HG02798 (cell line): ENCODE results near the gene TBC1D4.
A peak's percentile ranks its signal among the peaks of the same experiment; 100 is the strongest.

Source experiments
- ATAC-seq: cut with Tn5 transposase; IDR thresholded peaks from one replicate; pipeline ENCODE4 v1.9.1; 2021; ENCODE audit warnings: mild to moderate bottlenecking; ENCODE audit not compliant: unreplicated experiment, poor library complexity

The TBC1D4 gene

DNA sequence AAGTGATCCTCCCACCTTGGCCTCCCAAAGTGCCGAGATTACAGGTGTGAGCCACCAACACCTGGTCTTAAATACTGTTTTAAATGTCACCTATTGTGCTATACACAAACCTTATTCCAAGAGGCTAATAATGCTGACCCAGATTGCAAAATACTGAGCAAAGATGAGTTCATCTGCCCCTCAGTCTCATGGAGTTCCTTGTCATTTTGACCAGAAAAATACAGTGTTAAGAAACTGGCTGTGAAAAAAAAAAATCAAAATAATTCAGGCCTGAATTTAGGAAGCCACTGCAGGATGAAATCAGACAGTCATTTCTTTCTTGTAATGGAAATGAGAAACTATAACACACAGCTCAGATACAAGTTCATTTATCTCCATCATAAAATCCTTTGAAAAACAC is 59.9 kb downstream of the TBC1D4 start:
- no peak for ATAC-seq

DNA sequence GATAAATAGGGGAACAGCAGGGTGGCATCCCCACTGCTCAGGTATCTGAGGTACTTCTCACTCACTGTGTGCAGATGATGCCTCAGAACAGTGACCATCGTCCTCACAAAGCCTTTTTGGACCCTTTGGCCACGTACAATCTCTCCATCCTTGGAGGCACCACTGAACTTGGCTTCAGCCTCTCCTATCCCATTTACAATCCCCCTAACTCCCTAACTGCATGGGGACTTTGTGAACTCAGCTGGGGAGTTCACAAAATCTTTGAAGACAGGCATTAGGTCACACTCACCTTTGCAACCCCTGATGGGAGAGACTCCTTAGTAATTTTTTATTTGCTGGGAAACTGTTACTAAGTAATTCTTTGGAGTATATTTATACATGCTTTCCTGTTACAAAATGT is 60.8 kb downstream of the TBC1D4 start:
- no peak for ATAC-seq

DNA sequence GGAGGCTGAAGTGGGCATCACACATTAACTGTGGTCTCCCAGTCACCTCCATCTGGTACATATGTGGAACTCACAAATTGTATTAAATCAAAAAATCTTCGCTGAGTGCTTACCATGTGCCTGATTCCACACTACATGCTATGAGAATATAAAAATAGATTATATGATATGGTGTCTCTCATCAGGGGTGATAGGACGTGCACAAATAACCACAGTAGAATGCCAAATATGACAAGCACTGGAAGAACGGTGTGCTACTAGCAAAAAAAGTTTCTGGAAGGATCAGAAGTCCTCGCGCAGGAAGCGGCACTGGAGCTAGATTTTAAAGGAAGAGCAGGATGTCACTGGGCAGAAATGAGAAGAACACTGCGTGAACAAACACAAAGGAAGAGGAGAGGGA is 62.3 kb downstream of the TBC1D4 start:
- no peak for ATAC-seq

DNA sequence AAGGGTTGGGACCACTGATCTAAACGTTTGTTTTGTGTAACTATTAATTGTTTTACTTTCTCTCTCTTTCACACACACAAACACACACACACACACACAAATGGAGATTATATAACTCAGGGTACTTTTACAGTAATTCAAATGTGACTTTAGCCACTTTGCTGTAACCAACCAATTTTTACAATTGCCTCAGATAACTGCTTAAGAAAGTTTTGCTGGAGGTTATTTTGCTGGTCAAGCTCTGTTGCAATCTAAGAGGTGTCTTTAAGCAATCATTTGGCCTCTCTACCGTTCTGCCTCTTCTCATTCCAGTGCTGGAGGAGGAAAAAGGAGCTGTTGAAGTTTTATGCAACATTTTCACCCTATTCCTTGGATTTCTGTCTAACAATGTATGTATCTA is 63.0 kb downstream of the TBC1D4 start:
- no peak for ATAC-seq

DNA sequence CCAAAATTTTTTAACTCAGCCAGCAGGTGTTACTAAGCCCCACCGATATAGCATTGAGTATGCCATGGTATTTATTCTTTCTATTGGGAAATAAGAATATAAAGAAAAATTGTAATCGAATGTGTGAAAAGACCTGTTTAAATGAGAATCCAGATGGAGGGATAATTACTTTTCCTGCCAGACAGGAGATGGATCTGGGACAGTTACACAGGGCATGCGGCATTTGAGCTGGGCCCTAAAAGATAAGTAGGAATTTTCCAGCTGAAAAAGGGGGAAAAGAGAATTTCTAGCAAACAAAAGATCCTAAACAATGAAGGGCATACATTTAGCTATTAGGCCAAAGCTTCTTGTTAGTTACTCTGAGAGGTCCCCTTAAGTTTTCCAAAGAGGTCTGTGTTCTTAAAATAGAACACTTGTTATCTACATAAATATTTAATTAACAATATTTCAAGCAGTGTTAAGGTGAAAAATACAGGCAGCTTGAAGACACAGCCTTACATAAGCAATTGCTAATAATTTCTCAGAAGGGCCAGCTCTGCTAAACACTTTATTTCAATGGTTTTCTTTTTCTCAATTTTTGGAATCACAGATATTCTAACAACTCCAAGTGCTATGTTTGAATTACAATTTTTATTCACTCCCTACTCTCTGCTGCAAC is 63.7 kb downstream of the TBC1D4 start:
- no peak for ATAC-seq

DNA sequence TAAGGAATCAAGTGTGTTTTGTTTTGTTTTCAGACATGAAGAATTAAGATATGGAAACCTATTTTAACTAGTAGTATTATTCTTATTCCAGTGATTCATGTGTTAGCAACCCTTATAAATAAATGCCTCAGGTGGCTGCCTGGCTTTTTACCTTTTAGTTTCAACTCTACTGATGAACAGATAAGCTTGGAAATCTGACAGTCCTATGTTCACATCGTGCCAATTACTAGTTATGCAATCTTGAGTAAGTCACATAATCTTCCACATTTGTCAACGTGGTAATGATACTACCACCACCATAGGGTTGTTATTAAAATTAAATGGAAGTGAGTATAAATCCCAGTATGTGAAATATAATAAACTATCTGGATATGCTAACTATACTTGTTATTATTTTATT is 64.3 kb downstream of the TBC1D4 start:
- ATAC-seq = no peak

DNA sequence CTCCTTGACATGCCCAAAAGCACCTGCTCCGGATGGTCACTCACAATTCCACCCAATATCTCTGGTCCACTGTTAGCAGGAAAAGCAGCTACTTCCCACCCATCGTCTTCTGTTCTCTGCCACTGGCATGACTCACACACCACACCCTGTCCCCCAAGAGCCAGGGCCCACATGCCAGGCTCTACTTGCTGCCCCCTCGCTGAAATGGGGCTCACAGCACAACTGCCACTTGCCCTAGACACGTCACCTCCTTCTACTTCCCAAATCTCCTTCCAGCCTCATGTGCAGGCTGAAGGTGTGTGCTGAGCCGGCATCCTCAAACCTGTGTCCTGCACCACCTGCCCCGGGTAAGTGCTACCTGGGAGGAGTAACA is 65.0 kb downstream of the TBC1D4 start:
- ATAC-seq = no peak

DNA sequence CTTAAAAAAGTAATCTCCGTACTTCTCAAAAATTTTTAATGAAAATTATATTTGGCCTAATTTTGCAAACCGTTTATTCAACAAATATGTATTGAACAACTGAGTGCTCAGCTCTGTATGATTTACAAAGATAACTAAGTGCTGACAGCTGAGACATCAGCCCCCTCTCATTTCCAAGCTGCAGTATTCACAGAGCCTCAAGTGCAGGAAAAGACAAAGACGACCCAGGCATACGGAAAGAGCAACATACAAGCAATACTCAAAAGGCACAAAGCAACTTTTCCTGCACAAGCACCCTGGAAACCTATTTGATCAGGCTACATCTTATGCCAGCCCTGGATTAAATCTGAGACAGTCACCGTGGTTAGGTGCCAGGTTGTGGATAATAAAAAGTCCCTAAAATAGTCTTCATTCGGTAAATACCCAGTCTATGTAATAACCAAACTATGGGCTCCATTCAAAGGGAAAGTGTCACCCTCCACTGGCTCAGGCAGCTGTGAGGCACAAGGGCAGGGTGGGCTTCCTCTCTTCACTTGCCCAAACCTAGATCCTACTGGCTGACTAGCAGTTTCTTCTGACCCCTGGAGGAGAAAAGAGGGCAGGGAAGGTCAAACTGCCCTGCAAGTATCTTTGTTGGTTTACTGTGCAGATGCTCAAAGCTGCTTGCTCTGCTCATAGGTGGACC is 65.5 kb downstream of the TBC1D4 start:
- ATAC-seq = peak; percentile 65

DNA sequence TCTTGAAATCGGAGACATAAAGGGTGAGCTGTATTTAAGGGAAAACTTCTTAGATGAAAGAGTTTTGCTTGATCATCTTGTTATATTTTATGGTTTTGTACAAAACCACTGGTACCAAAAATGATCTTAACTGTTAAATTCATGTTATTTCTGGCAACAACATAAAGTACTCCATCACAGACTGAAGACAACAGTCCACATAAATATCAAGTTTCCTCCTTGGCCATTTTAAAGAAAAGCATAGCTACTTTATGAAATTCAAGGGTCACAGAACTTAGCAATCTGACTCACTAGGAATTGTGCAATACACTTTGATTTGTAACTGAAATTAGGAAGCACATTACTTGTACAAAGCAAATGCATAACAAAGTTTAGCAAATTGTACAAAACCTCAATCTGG is 66.3 kb downstream of the TBC1D4 start:
- ATAC-seq = no peak

DNA sequence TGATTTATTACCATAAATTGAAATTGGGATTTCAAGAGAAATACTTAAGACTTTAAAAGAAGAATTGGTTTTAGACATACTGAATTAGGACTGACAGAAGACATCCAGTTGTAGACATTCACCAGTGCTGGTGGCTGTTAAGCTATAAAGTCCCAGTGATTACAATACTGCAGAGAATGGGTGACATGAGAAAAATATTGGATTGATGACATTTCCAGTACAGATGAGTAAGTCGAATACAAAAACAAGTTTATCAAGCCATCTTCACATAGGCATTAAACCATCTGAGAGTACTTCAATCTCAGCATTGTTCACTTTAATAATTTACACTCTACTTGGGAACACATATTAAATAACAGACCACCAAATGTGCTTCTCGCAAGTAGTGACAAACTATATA is 66.8 kb downstream of the TBC1D4 start:
- no peak for ATAC-seq

DNA sequence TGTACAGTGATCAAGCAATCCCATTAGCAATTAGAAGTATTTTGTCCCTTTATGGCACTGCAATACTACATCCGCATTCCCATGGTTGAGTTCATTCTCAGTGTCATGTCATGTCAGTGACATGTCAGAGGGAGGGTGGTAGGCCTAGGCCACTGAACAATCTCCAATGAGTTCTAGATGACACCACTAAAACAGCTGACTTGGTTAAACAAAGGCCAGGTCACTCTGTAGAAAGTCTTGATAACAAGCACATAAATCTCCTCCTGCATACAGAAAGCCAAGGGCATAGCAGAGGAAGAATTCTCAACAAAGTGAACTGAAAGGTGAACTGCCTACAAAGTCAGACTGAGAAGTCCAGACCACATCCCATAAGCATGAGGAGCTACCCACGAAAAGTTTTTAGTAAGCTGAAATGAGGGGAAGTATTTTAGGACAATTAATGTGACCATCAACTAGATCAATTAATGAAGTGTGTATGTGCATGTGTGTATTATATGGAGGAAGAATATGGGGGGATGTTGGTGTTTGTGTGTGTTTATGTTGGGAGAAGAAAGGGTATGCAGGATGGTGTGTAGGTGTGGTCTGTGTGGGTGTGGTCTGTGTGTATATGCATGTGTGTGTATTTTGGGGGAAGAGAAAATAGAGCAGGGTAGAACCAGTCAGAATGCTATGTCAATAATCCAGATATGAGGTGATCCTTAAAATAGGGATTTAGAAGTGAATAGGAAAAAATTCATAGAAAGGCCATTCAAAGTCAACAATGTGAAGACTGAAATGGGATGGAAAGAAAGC is 67.7 kb downstream of the TBC1D4 start:
- no peak for ATAC-seq

DNA sequence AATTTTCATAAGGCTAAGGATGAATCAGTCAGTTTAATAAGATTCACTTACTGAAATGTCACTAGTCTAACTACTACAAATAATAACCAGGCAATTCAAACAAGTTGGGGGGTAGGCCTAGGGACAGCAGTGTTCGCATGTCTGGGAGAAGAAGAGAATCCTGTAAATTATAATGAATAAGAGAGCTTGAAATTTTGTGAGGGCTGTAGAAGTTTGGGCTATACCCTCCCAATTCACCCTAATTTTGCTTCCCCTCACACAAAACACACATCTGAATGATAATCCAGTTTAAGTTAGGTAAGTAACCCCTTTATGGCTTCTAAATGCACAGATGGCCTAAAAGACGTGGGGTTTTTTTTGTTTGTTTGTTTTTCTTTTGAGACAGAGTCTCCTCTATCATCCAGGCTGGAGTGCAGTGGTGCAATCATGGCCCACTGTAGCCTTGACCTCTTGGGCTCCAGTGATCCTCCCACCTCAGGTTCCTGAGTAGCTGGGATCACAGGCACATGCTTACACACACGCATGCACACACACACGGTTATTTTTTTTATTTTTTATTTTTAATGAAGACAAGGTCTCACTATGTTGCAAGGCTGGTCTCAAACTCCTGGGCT is 69.9 kb downstream of the TBC1D4 start:
- ATAC-seq = no peak

DNA sequence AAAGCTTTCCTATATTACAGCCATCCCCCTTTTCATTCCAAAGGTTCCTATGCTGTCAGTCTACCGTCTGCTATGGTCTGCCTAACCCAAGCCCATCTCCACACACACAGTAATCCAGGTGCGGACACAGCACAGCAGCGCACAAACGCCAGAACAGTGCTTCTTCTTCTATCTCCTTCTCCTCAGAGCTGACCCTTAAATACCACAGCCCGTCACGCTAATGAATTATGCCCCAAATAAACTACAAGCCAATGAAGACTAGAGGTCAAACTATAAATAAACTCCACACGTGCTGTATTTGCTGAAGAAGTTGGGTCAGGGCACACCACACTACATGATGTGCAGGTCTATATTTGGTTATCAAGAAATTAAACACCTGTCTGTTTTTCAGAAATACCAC is 71.8 kb downstream of the TBC1D4 start:
- no peak for ATAC-seq

DNA sequence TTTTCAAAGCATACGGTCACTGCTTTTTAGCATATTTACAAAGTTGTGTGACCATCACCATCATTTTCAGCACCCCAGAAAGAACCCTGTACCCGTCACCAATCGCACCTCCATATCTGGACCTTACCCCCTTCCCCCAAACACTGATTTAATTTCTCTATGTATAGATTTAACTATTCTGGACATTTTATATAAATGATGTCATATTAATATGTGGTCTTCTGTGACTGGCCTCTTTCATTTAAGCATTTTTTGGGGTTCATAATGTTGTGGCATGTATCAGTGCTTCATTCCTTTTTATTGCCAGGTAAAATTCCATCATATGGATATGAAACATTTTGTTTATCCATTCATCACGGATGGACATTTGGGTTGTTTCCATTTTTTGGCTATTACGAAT is 74.0 kb downstream of the TBC1D4 start:
- no peak for ATAC-seq

DNA sequence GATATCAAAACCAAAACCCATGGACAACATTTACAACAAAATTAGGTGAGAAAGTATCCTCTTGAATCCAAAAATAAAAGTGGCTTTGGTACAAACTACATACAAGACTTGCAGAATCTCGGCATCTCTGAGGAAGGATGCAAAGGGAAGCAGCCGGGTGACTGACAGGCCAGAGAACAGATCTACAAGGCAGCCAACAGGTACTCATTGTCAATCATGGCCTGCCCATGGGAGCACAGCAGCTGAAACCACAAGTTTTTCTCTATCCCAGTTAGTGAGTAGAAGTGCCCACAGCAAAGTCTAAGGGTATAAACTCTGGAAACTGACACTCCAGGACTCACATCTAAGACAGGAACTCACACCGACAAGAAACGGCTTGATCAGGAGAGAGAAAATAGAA is 74.5 kb downstream of the TBC1D4 start:
- ATAC-seq = no peak

DNA sequence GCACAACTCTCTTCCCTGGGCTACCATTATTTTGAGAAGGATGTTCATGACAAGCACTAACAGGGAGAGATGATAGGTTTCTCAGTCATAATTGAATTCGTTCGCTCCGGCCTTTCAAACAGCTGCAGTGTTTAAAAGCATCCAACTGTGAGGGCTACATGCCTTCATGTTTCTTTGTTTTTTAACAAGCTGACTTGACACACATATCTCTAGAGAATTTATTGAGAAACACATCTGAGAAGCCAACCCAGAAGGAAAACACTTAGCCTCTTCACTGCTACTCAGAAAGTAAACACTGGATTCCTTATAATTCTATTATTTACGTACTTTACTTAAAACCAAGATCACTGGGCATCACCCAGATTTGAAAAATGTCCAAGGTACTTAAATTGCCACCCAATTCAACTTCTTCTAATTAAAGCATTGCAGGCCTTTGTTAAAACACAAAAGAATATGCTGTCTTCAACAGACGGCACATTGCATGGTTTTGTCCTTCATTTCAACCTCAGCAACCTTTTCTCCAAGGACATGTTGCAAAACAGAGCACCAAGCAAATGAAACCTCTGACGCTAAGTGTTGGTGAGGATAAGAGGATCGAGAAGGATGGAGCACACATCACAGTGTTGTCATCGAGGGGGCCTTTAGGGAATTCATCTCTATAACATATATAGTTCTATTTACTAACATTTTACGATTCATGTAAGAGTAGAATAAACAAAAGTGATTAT is 75.8 kb downstream of the TBC1D4 start:
- ATAC-seq = no peak

DNA sequence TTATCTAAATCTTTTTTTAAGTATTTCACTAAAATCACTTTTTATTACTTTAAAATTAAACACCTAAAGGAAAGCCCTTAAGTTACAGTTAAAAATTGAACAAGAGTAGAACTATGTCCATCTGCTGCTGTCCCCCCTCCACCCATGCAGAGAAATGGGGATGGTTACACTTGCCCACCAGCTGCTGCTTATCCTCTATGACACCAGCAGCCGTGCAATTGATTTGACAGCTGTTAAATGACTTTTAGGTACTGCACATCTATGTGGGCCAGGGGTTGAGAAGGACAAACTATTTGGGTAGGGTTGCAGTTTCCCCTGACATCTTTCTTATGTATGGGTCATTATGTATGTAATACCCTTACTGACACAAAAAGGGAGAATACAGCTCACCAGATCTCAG is 77.2 kb downstream of the TBC1D4 start:
- no peak for ATAC-seq

DNA sequence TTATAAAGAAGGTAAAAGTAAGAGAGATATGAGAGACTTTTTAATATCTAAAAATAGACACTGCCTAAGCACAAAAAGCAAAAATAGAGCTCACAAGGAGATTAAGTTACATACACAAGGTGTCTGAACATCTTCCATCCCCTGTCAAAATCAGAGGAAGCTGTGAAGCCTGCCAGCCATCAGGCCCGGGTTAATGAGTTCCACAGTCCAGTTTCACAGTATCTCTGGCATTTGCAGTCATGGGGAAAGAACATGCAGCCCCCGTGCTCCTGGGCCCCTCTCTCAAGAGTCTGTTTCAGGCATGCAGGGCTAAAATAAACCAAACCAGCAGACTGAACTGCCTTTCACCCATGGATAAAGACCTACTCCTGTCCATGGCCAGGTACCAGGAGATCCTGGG is 79.2 kb downstream of the TBC1D4 start:
- no peak for ATAC-seq

DNA sequence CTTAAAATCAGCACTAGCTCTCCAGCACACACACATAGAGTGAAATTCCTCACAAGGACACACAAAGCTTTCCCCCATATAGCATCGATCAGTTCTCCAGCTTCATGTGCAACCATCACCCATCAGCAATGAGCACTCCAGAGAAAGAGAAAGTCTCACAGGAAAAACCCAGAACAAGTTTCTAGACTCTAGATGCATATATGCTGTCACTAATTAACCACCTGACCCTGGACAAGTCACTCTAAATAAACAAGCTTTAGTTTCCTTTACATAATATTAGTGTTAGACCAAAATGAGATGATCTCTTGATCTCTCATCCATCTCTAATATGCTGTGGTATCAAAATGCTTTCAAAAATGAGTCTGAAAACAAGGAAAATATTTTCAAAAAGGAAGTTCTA is 81.2 kb downstream of the TBC1D4 start:
- ATAC-seq = peak; percentile 72

DNA sequence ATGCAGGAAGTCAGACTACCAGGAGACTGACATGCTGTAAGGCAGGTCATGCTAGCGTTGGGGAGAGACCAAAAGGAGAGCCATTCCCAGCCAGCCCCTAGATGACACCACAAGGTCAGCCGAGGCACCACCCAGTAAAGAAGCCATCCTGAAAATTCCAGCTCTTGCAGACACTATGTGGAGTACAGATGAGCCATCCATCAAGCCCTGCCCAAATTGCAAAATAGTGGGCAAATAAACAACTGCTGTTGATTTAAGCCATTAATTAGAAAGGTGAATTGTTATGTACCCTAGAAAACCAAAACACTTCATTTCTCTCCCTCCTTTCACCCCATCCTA is 82.1 kb downstream of the TBC1D4 start:
- no peak for ATAC-seq
